ENCODE data around the gene CYP2R1.

Gene CYP2R1

GRCh38 chr11:14881576-14882193, 10.3 kb downstream of the CYP2R1 start:
- peaks cover 57% of the 10 kb centered on the region for H3K36me3 ChIP-seq (ENCODE audit: insufficient read depth, low read length)
- no peak overlapping the region for H3K27ac ChIP-seq (ENCODE audit: low read depth, low read length, poor library complexity, severe bottlenecking)
- no peaks in the 10 kb centered on the region for H3K27me3 ChIP-seq (ENCODE audit: insufficient read depth, low read length)
- no peak overlapping the region for H3K4me2 ChIP-seq (ENCODE audit: low read length)
- peaks cover 13% of the 10 kb centered on the region for H3K4me1 ChIP-seq (ENCODE audit: insufficient read depth, low read length, severe bottlenecking)
- H3F3A ChIP-seq (ENCODE audit: insufficient read depth, low read length), result no peaks in the 10 kb centered on the region
- H3K9ac ChIP-seq (ENCODE audit: low read length), result no peak overlapping the region
- H3K9me3 ChIP-seq (ENCODE audit: low read length), result no peaks in the 10 kb centered on the region
- TF ChIP-seq, protein P1, sequence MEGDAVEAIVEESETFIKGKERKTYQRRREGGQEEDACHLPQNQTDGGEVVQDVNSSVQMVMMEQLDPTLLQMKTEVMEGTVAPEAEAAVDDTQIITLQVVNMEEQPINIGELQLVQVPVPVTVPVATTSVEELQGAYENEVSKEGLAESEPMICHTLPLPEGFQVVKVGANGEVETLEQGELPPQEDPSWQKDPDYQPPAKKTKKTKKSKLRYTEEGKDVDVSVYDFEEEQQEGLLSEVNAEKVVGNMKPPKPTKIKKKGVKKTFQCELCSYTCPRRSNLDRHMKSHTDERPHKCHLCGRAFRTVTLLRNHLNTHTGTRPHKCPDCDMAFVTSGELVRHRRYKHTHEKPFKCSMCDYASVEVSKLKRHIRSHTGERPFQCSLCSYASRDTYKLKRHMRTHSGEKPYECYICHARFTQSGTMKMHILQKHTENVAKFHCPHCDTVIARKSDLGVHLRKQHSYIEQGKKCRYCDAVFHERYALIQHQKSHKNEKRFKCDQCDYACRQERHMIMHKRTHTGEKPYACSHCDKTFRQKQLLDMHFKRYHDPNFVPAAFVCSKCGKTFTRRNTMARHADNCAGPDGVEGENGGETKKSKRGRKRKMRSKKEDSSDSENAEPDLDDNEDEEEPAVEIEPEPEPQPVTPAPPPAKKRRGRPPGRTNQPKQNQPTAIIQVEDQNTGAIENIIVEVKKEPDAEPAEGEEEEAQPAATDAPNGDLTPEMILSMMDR (IDR thresholded peaks at IDR 0.05; ENCODE audit: low read length), result no peak
- no peak for TF ChIP-seq EZH2 (IDR thresholded peaks at IDR 0.05; ENCODE audit: borderline replicate concordance, low read length)
- H4K20me1 ChIP-seq (ENCODE audit: insufficient read depth, low read length), result no peaks in the 10 kb centered on the region
- no peaks in the 10 kb centered on the region for H3K9me2 ChIP-seq (ENCODE audit: low read depth, low read length)
- H2AFZ ChIP-seq (ENCODE audit: low read length), result no peak overlapping the region
- no peaks in the 10 kb centered on the region for H3K79me2 ChIP-seq (ENCODE audit: insufficient read depth, low read length)
- H3K4me3 ChIP-seq (ENCODE audit: low read depth, low read length, poor library complexity, severe bottlenecking), result no peak overlapping the region

GRCh38 chr11:14875163-14875562, 16.9 kb downstream of the CYP2R1 start:
- no peaks in the 10 kb centered on the region for H3F3A ChIP-seq (ENCODE audit: insufficient read depth, low read length)
- H3K36me3 ChIP-seq (ENCODE audit: insufficient read depth, low read length), result peaks cover 38% of the 10 kb centered on the region
- no peaks in the 10 kb centered on the region for H3K79me2 ChIP-seq (ENCODE audit: insufficient read depth, low read length)
- TF ChIP-seq, protein P1 (IDR thresholded peaks at IDR 0.05; ENCODE audit: low read length), result no peak
- TF ChIP-seq EZH2 (IDR thresholded peaks at IDR 0.05; ENCODE audit: borderline replicate concordance, low read length), result no peak
- H4K20me1 ChIP-seq (ENCODE audit: insufficient read depth, low read length), result no peaks in the 10 kb centered on the region
- H3K9me3 ChIP-seq (ENCODE audit: low read length), result no peaks in the 10 kb centered on the region
- H3K9ac ChIP-seq (ENCODE audit: low read length), result no peak overlapping the region
- no peak overlapping the region for H3K4me2 ChIP-seq (ENCODE audit: low read length)
- H3K4me1 ChIP-seq (ENCODE audit: insufficient read depth, low read length, severe bottlenecking), result peaks cover 13% of the 10 kb centered on the region
- no peak overlapping the region for H2AFZ ChIP-seq (ENCODE audit: low read length)
- no peaks in the 10 kb centered on the region for H3K9me2 ChIP-seq (ENCODE audit: low read depth, low read length)
- no peak overlapping the region for H3K27ac ChIP-seq (ENCODE audit: low read depth, low read length, poor library complexity, severe bottlenecking)
- H3K27me3 ChIP-seq (ENCODE audit: insufficient read depth, low read length), result no peaks in the 10 kb centered on the region
- no peak overlapping the region for H3K4me3 ChIP-seq (ENCODE audit: low read depth, low read length, poor library complexity, severe bottlenecking)

DNA sequence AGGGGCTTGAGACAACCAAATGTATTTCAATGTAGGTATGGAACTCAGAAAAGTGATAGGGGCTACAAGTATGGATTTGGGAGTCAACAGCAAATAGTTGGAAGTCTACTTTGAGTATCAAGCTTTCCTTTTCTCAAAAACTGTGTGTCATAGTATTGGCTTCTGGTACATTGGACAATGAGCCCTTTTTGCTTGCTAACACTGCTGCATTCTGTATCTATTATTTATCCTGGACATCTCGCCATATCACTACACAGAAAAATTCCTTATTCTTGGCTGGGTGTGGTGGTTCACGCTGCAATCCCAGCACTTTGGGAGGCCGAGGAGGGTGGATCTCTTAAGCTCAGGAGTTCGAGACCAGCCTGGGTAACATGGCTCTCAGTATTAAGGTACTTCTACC, 18.4 kb downstream of the CYP2R1 start:
- Histone ChIP-seq H3K27me3 (ENCODE audit: insufficient read depth, low read length) (no peaks in the 10 kb centered on the region), H3K4me2 (ENCODE audit: low read length) (no peak overlapping the region), H2AFZ (ENCODE audit: low read length) (no peak overlapping the region), H3K36me3 (ENCODE audit: insufficient read depth, low read length) (peaks cover 24% of the 10 kb centered on the region), H3K9me3 (ENCODE audit: low read length) (no peaks in the 10 kb centered on the region), H4K20me1 (ENCODE audit: insufficient read depth, low read length) (no peaks in the 10 kb centered on the region), H3K4me1 (ENCODE audit: insufficient read depth, low read length, severe bottlenecking) (peaks cover 12% of the 10 kb centered on the region), H3K27ac (ENCODE audit: low read depth, low read length, poor library complexity, severe bottlenecking) (no peak overlapping the region), H3K9ac (ENCODE audit: low read length) (no peak overlapping the region), H3K9me2 (ENCODE audit: low read depth, low read length) (no peaks in the 10 kb centered on the region), H3K79me2 (ENCODE audit: insufficient read depth, low read length) (no peaks in the 10 kb centered on the region), H3F3A (ENCODE audit: insufficient read depth, low read length) (no peaks in the 10 kb centered on the region), H3K4me3 (ENCODE audit: low read depth, low read length, poor library complexity, severe bottlenecking) (no peak overlapping the region)
- TF ChIP-seq, protein P1 (IDR thresholded peaks at IDR 0.05; ENCODE audit: low read length), result no peak
- no peak for TF ChIP-seq EZH2 (IDR thresholded peaks at IDR 0.05; ENCODE audit: borderline replicate concordance, low read length)
